ENCODE results near the gene PTPRC.

The PTPRC gene

DNA sequence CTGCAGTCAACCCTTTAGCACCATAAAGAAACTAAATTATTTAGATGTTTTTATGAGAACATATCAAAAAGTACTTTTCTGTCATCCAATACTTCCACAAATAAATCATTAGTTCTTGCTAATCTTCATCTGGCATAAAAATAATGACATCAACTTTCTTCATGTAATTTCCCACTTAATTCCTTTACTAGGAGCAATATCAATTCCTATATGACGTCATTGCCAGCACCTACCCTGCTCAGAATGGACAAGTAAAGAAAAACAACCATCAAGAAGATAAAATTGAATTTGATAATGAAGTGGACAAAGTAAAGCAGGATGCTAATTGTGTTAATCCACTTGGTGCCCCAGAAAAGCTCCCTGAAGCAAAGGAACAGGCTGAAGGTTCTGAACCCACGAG lies 116.9 kb downstream of the PTPRC start:
- no peak overlapping the region for H3K4me3 ChIP-seq (replicated peaks in 1 of 2; ENCODE audit: low read depth in 2 of 2, low read length in 2 of 2)
- DNase-seq (ENCODE audit: low read depth in 2 of 2), result no peak
- TF ChIP-seq, protein P1, sequence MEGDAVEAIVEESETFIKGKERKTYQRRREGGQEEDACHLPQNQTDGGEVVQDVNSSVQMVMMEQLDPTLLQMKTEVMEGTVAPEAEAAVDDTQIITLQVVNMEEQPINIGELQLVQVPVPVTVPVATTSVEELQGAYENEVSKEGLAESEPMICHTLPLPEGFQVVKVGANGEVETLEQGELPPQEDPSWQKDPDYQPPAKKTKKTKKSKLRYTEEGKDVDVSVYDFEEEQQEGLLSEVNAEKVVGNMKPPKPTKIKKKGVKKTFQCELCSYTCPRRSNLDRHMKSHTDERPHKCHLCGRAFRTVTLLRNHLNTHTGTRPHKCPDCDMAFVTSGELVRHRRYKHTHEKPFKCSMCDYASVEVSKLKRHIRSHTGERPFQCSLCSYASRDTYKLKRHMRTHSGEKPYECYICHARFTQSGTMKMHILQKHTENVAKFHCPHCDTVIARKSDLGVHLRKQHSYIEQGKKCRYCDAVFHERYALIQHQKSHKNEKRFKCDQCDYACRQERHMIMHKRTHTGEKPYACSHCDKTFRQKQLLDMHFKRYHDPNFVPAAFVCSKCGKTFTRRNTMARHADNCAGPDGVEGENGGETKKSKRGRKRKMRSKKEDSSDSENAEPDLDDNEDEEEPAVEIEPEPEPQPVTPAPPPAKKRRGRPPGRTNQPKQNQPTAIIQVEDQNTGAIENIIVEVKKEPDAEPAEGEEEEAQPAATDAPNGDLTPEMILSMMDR (IDR thresholded peaks at IDR 0.05; ENCODE audit: low read depth, low read length), result no peak

GRCh38 chr1:198756470-198756869 lies 117.6 kb downstream of the PTPRC start:
- DNase-seq (ENCODE audit: low read depth in 2 of 2), result peak; percentile 50 to 59
- TF ChIP-seq, protein P1 (IDR thresholded peaks at IDR 0.05; ENCODE audit: low read depth, low read length), result no peak
- no peak overlapping the region for H3K4me3 ChIP-seq (replicated peaks in 1 of 2; ENCODE audit: low read depth in 2 of 2, low read length in 2 of 2)

DNA sequence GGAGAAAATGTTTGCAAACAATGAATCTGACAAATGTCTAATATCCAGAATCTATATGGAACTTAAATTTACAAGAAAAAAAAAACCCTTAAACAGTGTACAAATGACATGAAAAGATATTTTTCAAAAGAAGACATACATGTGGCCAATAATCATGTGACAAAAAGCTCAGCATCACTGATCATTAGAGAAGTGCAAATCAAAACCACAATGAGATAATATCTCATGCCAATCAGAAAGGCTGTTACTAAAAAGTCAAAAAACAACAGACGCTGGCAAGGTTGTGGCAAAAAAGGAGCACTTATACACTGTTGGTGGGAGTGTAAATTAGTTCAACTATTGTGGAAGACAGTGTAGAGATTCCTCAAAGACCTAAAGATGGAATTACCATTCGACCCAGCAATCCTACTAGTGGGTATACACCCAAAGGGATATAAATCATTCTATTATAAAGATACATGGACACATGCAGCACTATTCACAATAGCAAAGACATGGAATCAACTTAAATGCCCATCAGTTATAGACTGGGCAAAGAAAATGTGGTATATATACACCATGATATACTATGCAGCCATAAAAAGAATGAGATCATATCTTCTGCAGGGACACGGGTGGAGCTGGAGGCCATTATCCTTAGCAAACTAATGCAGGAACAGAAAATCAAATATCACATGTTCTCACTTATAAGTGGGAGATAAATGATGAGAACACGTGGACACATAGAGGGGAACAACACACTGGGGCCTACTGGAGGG lies 123.2 kb downstream of the PTPRC start:
- no peak for DNase-seq (ENCODE audit: low read depth in 2 of 2)
- TF ChIP-seq, protein P1 (IDR thresholded peaks at IDR 0.05; ENCODE audit: low read depth, low read length), result no peak
- no peak overlapping the region for H3K4me3 ChIP-seq (replicated peaks in 1 of 2; ENCODE audit: low read depth in 2 of 2, low read length in 2 of 2)

GRCh38 chr1:198763298-198763714 lies 124.5 kb downstream of the PTPRC start:
- TF ChIP-seq, protein P1 (IDR thresholded peaks at IDR 0.05; ENCODE audit: low read depth, low read length), result no peak
- DNase-seq (ENCODE audit: low read depth in 2 of 2), result peak in 1 of 2 donors; percentile 46
- H3K4me3 ChIP-seq (replicated peaks in 1 of 2; ENCODE audit: low read depth in 2 of 2, low read length in 2 of 2), result no peak overlapping the region

- TF ChIP-seq, protein P1 (IDR thresholded peaks at IDR 0.05; ENCODE audit: low read depth, low read length), result no peak
- H3K4me3 ChIP-seq (replicated peaks in 1 of 2; ENCODE audit: low read depth in 2 of 2, low read length in 2 of 2), result no peak overlapping the region
- no peak for DNase-seq (ENCODE audit: low read depth in 2 of 2)
Measured at GRCh38 chr1:198764748-198765147, 125.9 kb downstream of the PTPRC start.

DNA sequence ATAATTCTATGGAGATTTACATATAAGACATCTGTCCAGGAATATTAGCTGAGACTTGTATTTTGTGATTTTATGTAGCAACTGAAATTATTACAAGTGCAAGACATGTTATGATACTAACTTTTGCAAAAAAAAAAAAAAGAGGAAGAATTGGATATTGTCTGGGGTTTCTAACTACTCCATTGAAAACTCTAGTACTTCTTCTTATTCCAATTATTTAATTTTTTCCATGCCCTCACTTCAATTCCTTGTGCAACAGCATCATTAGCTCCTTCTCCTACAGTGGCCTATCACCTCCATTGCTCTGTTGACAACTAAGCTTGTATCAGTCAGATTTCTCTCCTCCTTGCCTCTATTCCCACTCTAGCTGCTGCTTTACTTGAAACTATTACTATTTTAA lies 126.6 kb downstream of the PTPRC start:
- H3K4me3 ChIP-seq (replicated peaks in 1 of 2; ENCODE audit: low read depth in 2 of 2, low read length in 2 of 2), result no peak overlapping the region
- DNase-seq (ENCODE audit: low read depth in 2 of 2), result no peak
- TF ChIP-seq, protein P1 (IDR thresholded peaks at IDR 0.05; ENCODE audit: low read depth, low read length), result no peak

All from cardiac fibroblast (primary cell).